Subcutaneous adipose tissue (tissue), 4 donors: ENCODE data around the gene GPR37. TPM values are rescaled to one million over a fixed set of nuclear protein-coding genes. Genes with fewer than 3 reads are reported as not detected.

Source experiments
- CTCF ChIP-seq: fragments of 450-650 bp; IDR thresholded peaks from one replicate; pipeline ENCODE4 v1.5.1; 2016; ENCODE audit warnings: low read depth, mild to moderate bottlenecking, control low read depth, antibody characterized with exemption, moderate library complexity
- total RNA-seq, 4 donors: library from RNA; depleted of rRNA; stranded (reverse); fragments of >200 nt; gene quantifications; one replicate each; pipeline ENCODE4 v1.1.0, GENCODE V29; 2016

Gene GPR37
- total RNA-seq, 4 donors from 2014 or later, result 0.16 to 4.1 (median 0.59) TPM

GRCh38 chr7:124713086-124713485, 52.5 kb downstream of the GPR37 start:
- no peak for TF ChIP-seq CTCF

GRCh38 chr7:124712017-124712416, 53.6 kb downstream of the GPR37 start:
- TF ChIP-seq CTCF, result no peak

GRCh38 chr7:124702385-124702784, 63.2 kb downstream of the GPR37 start:
- no peak for TF ChIP-seq CTCF

GRCh38 chr7:124701955-124702354, 63.6 kb downstream of the GPR37 start:
- TF ChIP-seq CTCF, result no peak

GRCh38 chr7:124700655-124701054, 64.9 kb downstream of the GPR37 start:
- TF ChIP-seq CTCF, result no peak

GRCh38 chr7:124698964-124699363, 66.6 kb downstream of the GPR37 start:
- TF ChIP-seq CTCF, result no peak

GRCh38 chr7:124697746-124698145, 67.8 kb downstream of the GPR37 start:
- no peak for TF ChIP-seq CTCF

Other genes starting within 250 kb of the GPR37 start
- gene POT1, start 164.0 kb upstream of the GPR37 start, total RNA-seq, result 10 to 100 TPM; 14.5 to 32.3 (median 22.0) TPM